ENCODE measurements around the gene ZNF239.
"Not testable (repeated sequence)": the region's sequence is repeated elsewhere in the genome, so short reads cannot be mapped to it uniquely, and the experiment has no call there.

Gene ZNF239

GRCh38 chr10:43598446-43598845, 24.0 kb upstream of the ZNF239 start:
- Mint-ChIP-seq H3K27ac (no peak overlapping the region), H3K4me3 (no peak overlapping the region), H3K4me1 (peaks cover 14% of the 10 kb centered on the region), H3K9me3 (peaks cover 37% of the 10 kb centered on the region), H3K27me3 (ENCODE audit: low read depth, poor library complexity) (peaks cover 28% of the 10 kb centered on the region), H3K36me3 (ENCODE audit: low read depth) (no peaks in the 10 kb centered on the region)
- TF ChIP-seq CTCF (IDR thresholded peaks at IDR 0.05) = no peak
- DNase-seq = no peak

GRCh38 chr10:43596546-43596945, 22.1 kb upstream of the ZNF239 start:
- Mint-ChIP-seq H3K27me3 (ENCODE audit: low read depth, poor library complexity) (peaks cover 22% of the 10 kb centered on the region), H3K4me1 (peaks cover 14% of the 10 kb centered on the region), H3K36me3 (ENCODE audit: low read depth) (no peaks in the 10 kb centered on the region), H3K9me3 (peaks cover 42% of the 10 kb centered on the region), H3K4me3 (no peak overlapping the region), H3K27ac (no peak overlapping the region)
- TF ChIP-seq CTCF (IDR thresholded peaks at IDR 0.05) = no peak
- no peak for DNase-seq

GRCh38 chr10:43595739-43596298, 21.4 kb upstream of the ZNF239 start:
- H3K9me3 Mint-ChIP-seq = peaks cover 43% of the 10 kb centered on the region
- H3K4me1 Mint-ChIP-seq = peaks cover 14% of the 10 kb centered on the region
- no peak for TF ChIP-seq CTCF (IDR thresholded peaks at IDR 0.05)
- H3K27ac Mint-ChIP-seq = no peak overlapping the region
- no peak for DNase-seq
- H3K36me3 Mint-ChIP-seq (ENCODE audit: low read depth) = no peaks in the 10 kb centered on the region
- H3K27me3 Mint-ChIP-seq (ENCODE audit: low read depth, poor library complexity) = peaks cover 19% of the 10 kb centered on the region
- H3K4me3 Mint-ChIP-seq = peak overlapping the region; percentile 31

- H3K27me3 Mint-ChIP-seq (ENCODE audit: low read depth, poor library complexity) = peaks cover 17% of the 10 kb centered on the region
- H3K4me3 Mint-ChIP-seq = no peak overlapping the region
- no peak overlapping the region for H3K27ac Mint-ChIP-seq
- peaks cover 46% of the 10 kb centered on the region for H3K9me3 Mint-ChIP-seq
- H3K36me3 Mint-ChIP-seq (ENCODE audit: low read depth) = no peaks in the 10 kb centered on the region
- no peak for TF ChIP-seq CTCF (IDR thresholded peaks at IDR 0.05)
- DNase-seq = no peak
- peaks cover 14% of the 10 kb centered on the region for H3K4me1 Mint-ChIP-seq
Observed at GRCh38 chr10:43594944-43595589, 20.7 kb upstream of the ZNF239 start.

- Mint-ChIP-seq H3K27me3 (ENCODE audit: low read depth, poor library complexity) (peaks cover 25% of the 10 kb centered on the region), H3K36me3 (ENCODE audit: low read depth) (no peaks in the 10 kb centered on the region), H3K27ac (no peak overlapping the region), H3K4me1 (peaks cover 11% of the 10 kb centered on the region), H3K9me3 (peaks cover 31% of the 10 kb centered on the region), H3K4me3 (no peak overlapping the region)
- DNase-seq = no peak
- TF ChIP-seq CTCF (IDR thresholded peaks at IDR 0.05) = no peak
Observed at GRCh38 chr10:43591303-43591904, 17.0 kb upstream of the ZNF239 start.

- not testable (repeated sequence) for H3K4me1 Mint-ChIP-seq; H3K27ac Mint-ChIP-seq; H3K36me3 Mint-ChIP-seq (ENCODE audit: low read depth); H3K4me3 Mint-ChIP-seq; DNase-seq
- Mint-ChIP-seq H3K27me3 (ENCODE audit: low read depth, poor library complexity) (peaks cover 33% of the 10 kb centered on the region), H3K9me3 (peaks cover 17% of the 10 kb centered on the region)
Observed at GRCh38 chr10:43586730-43587115, 12.3 kb upstream of the ZNF239 start.

Data from nephron progenitor cell (in vitro differentiated cells).